WERI-Rb-1 (cell line): Measurements from ENCODE around the gene PSMD7.

Experiments used
- DNase-seq: peaks from one replicate; pipeline ENCODE4 v3.0.0-alpha.2; 2020
- H3K27ac ChIP-seq: fragments of 250-450 bp; sonication (Bioruptor Pico); 2 replicates; pipeline ENCODE4 v1.5.1; 2020; ENCODE audit warnings: mild to moderate bottlenecking, moderate library complexity
- H3K27me3 ChIP-seq: fragments of 250-450 bp; sonication (Bioruptor Pico); 2 replicates; pipeline ENCODE4 v1.5.1; 2021; ENCODE audit warnings: mild to moderate bottlenecking, low read depth, moderate library complexity; ENCODE audit not compliant: insufficient read depth, severe bottlenecking
- H3K36me3 ChIP-seq: fragments of 250-450 bp; sonication (Bioruptor Pico); 2 replicates; pipeline ENCODE4 v1.5.1; 2020; ENCODE audit warnings: mild to moderate bottlenecking, moderate library complexity
- H3K4me3 ChIP-seq: 2 replicates; pipeline ENCODE4 v1.5.1; 2011; ENCODE audit warnings: low read depth, mild to moderate bottlenecking, control low read depth, low read length
- H3K9me3 ChIP-seq: fragments of 250-450 bp; sonication (Bioruptor Pico); 2 replicates; pipeline ENCODE4 v1.5.1; 2021; ENCODE audit warnings: mild to moderate bottlenecking, moderate library complexity; ENCODE audit not compliant: severe bottlenecking
- CTCF ChIP-seq: IDR thresholded peaks from 2 replicates; pipeline ENCODE4 v1.5.1; 2011; ENCODE audit warnings: low read depth, mild to moderate bottlenecking, control low read depth, inconsistent platforms, low read length

The PSMD7 gene

GRCh38 chr16:74283716-74284115, 12.9 kb upstream of the PSMD7 start:
- Histone ChIP-seq H3K4me3 (no peak overlapping the region), H3K36me3 (no peaks in the 10 kb centered on the region), H3K27me3 (no peaks in the 10 kb centered on the region), H3K9me3 (no peaks in the 10 kb centered on the region), H3K27ac (no peak overlapping the region)
- DNase-seq, result no peak
- no peak for TF ChIP-seq CTCF

- DNase-seq, result no peak
- Histone ChIP-seq H3K27ac (no peak overlapping the region), H3K27me3 (no peaks in the 10 kb centered on the region), H3K4me3 (no peak overlapping the region), H3K9me3 (peaks cover 2% of the 10 kb centered on the region), H3K36me3 (no peaks in the 10 kb centered on the region)
- TF ChIP-seq CTCF, result no peak
These were observed 8.5 kb upstream of the PSMD7 start for GRCh38 chr16:74288065-74288464.

- TF ChIP-seq CTCF, result no peak
- no peak for DNase-seq
- Histone ChIP-seq H3K36me3 (no peaks in the 10 kb centered on the region), H3K4me3 (no peak overlapping the region), H3K27ac (no peak overlapping the region), H3K9me3 (peaks cover 2% of the 10 kb centered on the region), H3K27me3 (no peaks in the 10 kb centered on the region)
These were observed 6.3 kb upstream of the PSMD7 start for GRCh38 chr16:74290356-74290755.

- no peak for DNase-seq
- Histone ChIP-seq H3K36me3 (no peaks in the 10 kb centered on the region), H3K27me3 (no peaks in the 10 kb centered on the region), H3K27ac (no peak overlapping the region), H3K4me3 (no peak overlapping the region), H3K9me3 (peaks cover 2% of the 10 kb centered on the region)
- no peak for TF ChIP-seq CTCF
These were observed 5.4 kb upstream of the PSMD7 start for GRCh38 chr16:74291176-74291575.

GRCh38 chr16:74291577-74292208, 4.9 kb upstream of the PSMD7 start:
- H3K27me3 ChIP-seq, result no peaks in the 10 kb centered on the region
- DNase-seq, result no peak
- no peak overlapping the region for H3K27ac ChIP-seq
- H3K36me3 ChIP-seq, result peaks cover 3% of the 10 kb centered on the region
- no peak overlapping the region for H3K4me3 ChIP-seq
- H3K9me3 ChIP-seq, result peaks cover 2% of the 10 kb centered on the region
- no peak for TF ChIP-seq CTCF

- TF ChIP-seq CTCF, result no peak
- Histone ChIP-seq H3K9me3 (peaks cover 2% of the 10 kb centered on the region), H3K36me3 (peaks cover 38% of the 10 kb centered on the region), H3K4me3 (peak overlapping the region; percentile 98), H3K27ac (peak overlapping the region; percentile 97), H3K27me3 (no peaks in the 10 kb centered on the region)
- DNase-seq, result no peak
These were observed 546 bp upstream of the PSMD7 start for GRCh38 chr16:74296104-74296431.
